GM13976 (cell line): ENCODE results near the gene STAC3.

Source experiments
- DNase-seq: peaks from one replicate; pipeline ENCODE4 v3.0.0; 2012; ENCODE audit warnings: low spot score
- in situ Hi-C: fragments of 300-500 bp; cut with MboI; formaldehyde crosslinking; loops from one replicate; pipeline ENCODE4 v1.12.0; 2022; ENCODE audit warnings: low sequenced_read_pairs, mixed read lengths, inconsistent platforms; ENCODE audit not compliant: unreplicated experiment
- TF ChIP-seq, protein P1 (sequence below): IDR thresholded peaks from 2 replicates; pipeline ENCODE4 v1.5.1; 2012; ENCODE audit warnings: borderline replicate concordance, mild to moderate bottlenecking; ENCODE audit not compliant: insufficient read depth; ENCODE audit errors: extremely low read depth, missing control alignments, control extremely low read depth

The STAC3 gene

DNA sequence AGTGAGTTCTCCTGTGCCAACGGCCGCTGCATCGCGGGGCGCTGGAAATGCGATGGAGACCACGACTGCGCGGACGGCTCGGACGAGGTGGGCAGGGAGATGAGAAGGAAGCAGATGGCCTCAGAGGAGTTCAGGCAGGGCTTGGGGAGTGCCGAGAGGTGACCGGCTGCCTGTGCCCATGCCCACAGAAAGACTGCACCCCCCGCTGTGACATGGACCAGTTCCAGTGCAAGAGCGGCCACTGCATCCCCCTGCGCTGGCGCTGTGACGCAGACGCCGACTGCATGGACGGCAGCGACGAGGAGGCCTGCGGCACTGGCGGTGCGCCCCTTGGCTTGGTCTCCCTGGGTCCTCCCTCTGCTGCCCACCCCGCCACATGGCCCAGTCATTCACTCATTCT is 47.8 kb downstream of the STAC3 start:
- TF ChIP-seq, protein P1, sequence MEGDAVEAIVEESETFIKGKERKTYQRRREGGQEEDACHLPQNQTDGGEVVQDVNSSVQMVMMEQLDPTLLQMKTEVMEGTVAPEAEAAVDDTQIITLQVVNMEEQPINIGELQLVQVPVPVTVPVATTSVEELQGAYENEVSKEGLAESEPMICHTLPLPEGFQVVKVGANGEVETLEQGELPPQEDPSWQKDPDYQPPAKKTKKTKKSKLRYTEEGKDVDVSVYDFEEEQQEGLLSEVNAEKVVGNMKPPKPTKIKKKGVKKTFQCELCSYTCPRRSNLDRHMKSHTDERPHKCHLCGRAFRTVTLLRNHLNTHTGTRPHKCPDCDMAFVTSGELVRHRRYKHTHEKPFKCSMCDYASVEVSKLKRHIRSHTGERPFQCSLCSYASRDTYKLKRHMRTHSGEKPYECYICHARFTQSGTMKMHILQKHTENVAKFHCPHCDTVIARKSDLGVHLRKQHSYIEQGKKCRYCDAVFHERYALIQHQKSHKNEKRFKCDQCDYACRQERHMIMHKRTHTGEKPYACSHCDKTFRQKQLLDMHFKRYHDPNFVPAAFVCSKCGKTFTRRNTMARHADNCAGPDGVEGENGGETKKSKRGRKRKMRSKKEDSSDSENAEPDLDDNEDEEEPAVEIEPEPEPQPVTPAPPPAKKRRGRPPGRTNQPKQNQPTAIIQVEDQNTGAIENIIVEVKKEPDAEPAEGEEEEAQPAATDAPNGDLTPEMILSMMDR = no peak
- in situ Hi-C loops = no loop called here
- DNase-seq = no peak

DNA sequence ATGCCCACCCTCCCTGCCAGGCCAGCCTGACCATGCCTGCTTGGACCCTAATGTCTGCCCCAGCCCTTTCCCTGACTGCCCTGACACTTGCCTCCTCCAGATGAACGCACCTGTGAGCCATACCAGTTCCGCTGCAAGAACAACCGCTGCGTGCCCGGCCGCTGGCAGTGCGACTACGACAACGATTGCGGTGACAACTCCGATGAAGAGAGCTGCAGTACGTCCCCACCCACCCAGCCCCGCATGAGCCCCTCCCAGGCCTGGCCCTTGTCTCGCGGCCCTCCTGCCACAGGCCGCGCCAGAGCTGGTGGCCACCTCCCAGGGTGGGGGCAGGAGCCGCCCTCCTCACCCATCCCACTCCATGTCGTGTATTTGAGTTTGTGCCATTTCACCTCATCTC is 48.7 kb downstream of the STAC3 start:
- in situ Hi-C loops = no loop called here
- no peak for DNase-seq
- TF ChIP-seq, protein P1 = no peak

DNA sequence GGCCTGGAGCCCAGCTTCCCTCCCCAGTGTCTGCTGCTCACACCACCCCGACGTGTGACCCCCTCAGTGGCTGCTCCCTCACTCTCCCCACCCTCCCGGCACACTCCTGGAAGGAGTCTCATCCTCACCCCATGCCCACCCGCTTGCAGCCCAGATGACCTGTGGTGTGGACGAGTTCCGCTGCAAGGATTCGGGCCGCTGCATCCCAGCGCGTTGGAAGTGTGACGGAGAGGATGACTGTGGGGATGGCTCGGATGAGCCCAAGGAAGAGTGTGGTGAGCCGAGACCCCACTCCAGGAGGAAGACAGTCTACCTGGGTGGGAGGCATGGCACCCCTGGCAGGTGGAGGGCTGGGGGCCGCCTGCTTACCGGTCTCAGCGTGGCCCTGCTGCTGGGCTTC is 49.4 kb downstream of the STAC3 start:
- in situ Hi-C loops = no loop called here
- no peak for DNase-seq
- TF ChIP-seq, protein P1 = no peak

DNA sequence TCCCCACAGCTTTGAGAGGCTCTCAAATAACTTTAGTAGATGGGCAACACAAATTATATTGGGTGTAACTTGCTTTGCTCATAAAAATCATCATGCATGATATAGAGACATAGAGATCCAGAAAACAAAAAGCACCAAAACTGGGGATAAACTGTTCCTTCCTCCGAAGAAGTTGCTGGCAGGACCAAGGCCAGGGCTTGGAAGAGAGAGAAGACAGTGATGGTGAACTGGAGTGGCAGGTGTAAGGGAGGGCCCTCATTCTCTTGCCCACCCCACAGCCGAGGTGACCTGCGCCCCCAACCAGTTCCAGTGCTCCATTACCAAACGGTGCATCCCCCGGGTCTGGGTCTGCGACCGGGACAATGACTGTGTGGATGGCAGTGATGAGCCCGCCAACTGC is 49.8 kb downstream of the STAC3 start:
- in situ Hi-C loops = no loop called here
- no peak for DNase-seq
- TF ChIP-seq, protein P1 = no peak

DNA sequence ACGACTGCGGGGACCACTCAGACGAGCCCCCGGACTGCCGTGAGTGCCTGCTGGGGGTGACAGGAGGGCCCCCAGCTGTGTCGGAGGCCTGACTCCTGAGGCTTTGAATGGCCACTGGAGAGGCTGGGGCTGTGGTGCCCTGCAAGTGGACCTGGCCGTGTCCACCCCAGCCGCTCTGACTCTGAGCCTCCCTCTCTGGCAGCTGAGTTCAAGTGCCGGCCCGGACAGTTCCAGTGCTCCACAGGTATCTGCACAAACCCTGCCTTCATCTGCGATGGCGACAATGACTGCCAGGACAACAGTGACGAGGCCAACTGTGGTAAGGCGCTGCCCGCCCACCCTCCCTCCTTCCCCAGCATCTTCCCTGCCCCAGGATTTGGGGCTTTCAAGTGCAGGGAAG is 50.5 kb downstream of the STAC3 start:
- in situ Hi-C loops = no loop called here
- TF ChIP-seq, protein P1 = no peak
- DNase-seq = no peak

DNA sequence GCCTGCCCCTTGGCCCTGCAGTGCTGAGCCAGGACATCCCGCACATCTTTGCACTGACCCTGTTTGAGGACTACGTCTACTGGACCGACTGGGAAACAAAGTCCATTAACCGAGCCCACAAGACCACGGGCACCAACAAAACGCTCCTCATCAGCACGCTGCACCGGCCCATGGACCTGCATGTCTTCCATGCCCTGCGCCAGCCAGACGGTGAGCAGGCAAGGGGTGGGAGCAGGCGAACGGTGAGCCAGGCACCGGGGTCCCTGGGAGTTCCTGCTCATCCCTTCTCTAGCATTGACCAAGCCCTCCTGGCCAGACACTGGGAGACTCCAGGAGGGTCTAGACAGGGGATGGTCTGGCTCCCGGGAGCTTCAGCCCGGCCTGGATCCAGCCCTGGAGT is 51.8 kb downstream of the STAC3 start:
- in situ Hi-C loops = no loop called here
- TF ChIP-seq, protein P1 = no peak

DNA sequence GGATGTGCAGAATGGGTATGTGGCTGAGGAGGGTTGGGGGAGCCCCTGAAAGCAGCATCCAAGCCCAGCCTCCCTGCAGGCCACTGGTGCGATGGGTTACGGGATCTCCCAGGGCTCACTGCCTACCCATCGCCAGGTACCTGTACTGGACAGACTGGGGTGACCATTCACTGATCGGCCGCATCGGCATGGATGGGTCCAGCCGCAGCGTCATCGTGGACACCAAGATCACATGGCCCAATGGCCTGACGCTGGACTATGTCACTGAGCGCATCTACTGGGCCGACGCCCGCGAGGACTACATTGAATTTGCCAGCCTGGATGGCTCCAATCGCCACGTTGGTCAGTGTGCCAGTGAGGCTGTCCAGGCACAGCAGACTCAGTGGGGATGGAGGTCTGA is 52.7 kb downstream of the STAC3 start:
- in situ Hi-C loops = no loop called here
- TF ChIP-seq, protein P1 = no peak

More for the DNA sequence above, 51.8 kb downstream of the STAC3 start:
- DNase-seq = no peak

More for the DNA sequence above, 52.7 kb downstream of the STAC3 start:
- no peak for DNase-seq
